Right lung (tissue), 5 donors: Measurements from ENCODE around the gene HIVEP3. TPM values are rescaled to one million over a fixed set of nuclear protein-coding genes. Genes with fewer than 3 reads are reported as not detected.

Experiments used
- DNase-seq, 2 donors: peaks; one replicate each; pipeline ENCODE4 v3.0.0-alpha.2; 2013
- polyA plus RNA-seq, 5 donors: library from polyadenylated mRNA; unstranded; fragments of 120-200 nt; gene quantifications; one replicate each; pipeline versions ENCODE4 v1.2.1 to v1.2.3, GENCODE V29; 2013; ENCODE audit warnings: inconsistent platforms in 1 of 5, low replicate concordance in 1 of 5; ENCODE audit not compliant: insufficient read length in 5 of 5, insufficient read depth in 1 of 5

Gene HIVEP3
- polyA plus RNA-seq, 5 donors: 6.3 to 7.6 (median 6.7) TPM

GRCh38 chr1:41535716-41536115, 383.0 kb downstream of the HIVEP3 start:
- no peak for DNase-seq

GRCh38 chr1:41535276-41535675, 383.4 kb downstream of the HIVEP3 start:
- DNase-seq: no peak

- no peak for DNase-seq
Observed at GRCh38 chr1:41534181-41535076, 384.3 kb downstream of the HIVEP3 start.

- DNase-seq: no peak
Observed at GRCh38 chr1:41533731-41534080, 385.0 kb downstream of the HIVEP3 start.

GRCh38 chr1:41533016-41533730, 385.5 kb downstream of the HIVEP3 start:
- no peak for DNase-seq

GRCh38 chr1:41532206-41532975, 386.3 kb downstream of the HIVEP3 start:
- DNase-seq: no peak

- no peak for DNase-seq
Observed at GRCh38 chr1:41530411-41530810, 388.3 kb downstream of the HIVEP3 start.

GRCh38 chr1:41529621-41530395, 388.9 kb downstream of the HIVEP3 start:
- DNase-seq: no peak

GRCh38 chr1:41528726-41529605, 389.8 kb downstream of the HIVEP3 start:
- no peak for DNase-seq

- no peak for DNase-seq
Observed at GRCh38 chr1:41528106-41528505, 390.6 kb downstream of the HIVEP3 start.

- no peak for DNase-seq
Observed at GRCh38 chr1:41526956-41527561, 391.7 kb downstream of the HIVEP3 start.

- DNase-seq: no peak
Observed at GRCh38 chr1:41525891-41526587, 392.7 kb downstream of the HIVEP3 start.

GRCh38 chr1:41524676-41525675, 393.7 kb downstream of the HIVEP3 start:
- DNase-seq: no peak

GRCh38 chr1:41523949-41524675, 394.6 kb downstream of the HIVEP3 start:
- no peak for DNase-seq

- DNase-seq: no peak
Observed at GRCh38 chr1:41523071-41523470, 395.7 kb downstream of the HIVEP3 start.

- DNase-seq: no peak
Observed at GRCh38 chr1:41521766-41522165, 397.0 kb downstream of the HIVEP3 start.
